Activated CD8-positive, alpha-beta memory T cell treated with anti-CD3 and anti-CD28 coated beads, Interleukin-2, amount 50 U/mL, for 24 hours (primary cell): ENCODE data around the gene SKI.
"Not testable (repeated sequence)": the region's sequence is repeated elsewhere in the genome, so short reads cannot be mapped to it uniquely, and the experiment has no call there.

Source experiments
- DNase-seq: peaks from one replicate; pipeline ENCODE4 v3.0.0-alpha.2; 2020; ENCODE audit errors: extremely low read depth

SKI gene

DNA sequence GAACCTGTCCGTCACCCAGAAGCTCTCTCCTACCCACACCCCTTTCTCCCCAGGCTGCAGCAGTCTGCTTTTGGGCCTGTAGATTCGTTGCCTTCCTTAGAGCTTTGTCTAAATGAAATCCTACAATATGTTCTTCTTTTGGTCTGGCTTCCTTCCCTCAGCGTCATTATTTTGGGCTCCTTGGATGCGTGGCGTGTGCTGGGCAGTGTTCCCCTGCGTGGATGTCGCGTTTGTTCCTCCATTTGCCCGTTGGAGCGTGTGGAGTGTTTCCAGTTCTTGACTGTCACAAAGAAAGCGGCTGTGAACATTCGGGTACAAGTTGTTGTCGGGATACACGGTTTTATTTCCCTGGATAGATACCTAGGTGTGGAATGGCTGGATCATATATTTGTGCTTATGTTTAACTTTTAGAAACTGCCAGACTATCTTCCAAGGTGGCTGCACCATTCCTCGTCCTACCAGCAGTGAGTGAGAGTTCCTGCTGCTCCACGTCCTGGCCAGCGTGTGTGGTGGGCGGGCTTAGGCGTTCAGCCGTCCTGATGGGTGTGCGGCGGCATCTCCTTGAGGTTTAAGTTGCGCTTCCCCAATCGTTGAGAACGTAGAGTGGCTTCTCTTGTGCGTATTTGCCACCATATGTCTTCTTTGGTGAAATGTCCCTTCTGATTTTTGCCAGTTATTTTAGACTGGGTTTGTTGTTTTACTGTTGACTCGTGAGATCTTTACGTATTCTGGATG is 31.7 kb downstream of the SKI start:
- no peak for DNase-seq

DNA sequence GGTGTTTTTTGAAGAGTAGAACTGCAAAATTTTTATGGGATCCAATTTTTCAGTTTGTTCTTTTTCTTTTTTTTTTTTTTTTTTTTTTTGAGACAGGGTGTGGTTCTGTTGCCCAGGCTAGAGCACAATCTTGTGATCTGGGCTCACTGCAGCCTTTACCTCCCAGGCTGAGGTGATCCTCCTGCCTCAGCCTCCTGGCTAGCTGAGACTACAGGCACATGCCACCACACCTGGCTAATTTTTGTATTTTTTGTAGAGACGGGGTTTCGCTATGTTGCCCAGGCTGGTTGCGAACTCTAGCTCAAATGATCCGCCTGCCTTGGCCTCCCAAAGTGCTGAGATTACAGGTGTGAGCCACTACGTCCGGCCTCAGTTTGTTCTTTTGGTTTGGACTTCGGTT is 32.4 kb downstream of the SKI start:
- not testable (repeated sequence) for DNase-seq

DNA sequence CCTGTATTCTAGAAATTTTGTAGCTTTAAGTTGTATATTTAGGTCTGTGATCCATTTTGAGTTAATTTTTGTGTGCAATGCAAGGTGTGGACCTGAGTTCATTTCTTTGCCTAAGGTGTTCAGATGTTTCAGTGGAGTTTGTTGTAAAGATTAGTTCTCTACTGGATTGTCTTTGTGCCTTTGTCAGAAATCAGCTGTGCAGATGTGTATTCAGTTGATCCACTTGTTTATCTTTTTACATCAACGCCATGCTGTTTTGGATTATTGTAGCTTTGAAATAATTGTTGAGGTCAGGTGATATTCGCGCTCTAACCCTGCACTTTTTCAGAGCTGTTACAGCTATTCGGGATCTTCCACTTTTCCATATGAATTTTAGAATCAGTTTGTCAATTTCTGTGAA is 32.8 kb downstream of the SKI start:
- no peak for DNase-seq

DNA sequence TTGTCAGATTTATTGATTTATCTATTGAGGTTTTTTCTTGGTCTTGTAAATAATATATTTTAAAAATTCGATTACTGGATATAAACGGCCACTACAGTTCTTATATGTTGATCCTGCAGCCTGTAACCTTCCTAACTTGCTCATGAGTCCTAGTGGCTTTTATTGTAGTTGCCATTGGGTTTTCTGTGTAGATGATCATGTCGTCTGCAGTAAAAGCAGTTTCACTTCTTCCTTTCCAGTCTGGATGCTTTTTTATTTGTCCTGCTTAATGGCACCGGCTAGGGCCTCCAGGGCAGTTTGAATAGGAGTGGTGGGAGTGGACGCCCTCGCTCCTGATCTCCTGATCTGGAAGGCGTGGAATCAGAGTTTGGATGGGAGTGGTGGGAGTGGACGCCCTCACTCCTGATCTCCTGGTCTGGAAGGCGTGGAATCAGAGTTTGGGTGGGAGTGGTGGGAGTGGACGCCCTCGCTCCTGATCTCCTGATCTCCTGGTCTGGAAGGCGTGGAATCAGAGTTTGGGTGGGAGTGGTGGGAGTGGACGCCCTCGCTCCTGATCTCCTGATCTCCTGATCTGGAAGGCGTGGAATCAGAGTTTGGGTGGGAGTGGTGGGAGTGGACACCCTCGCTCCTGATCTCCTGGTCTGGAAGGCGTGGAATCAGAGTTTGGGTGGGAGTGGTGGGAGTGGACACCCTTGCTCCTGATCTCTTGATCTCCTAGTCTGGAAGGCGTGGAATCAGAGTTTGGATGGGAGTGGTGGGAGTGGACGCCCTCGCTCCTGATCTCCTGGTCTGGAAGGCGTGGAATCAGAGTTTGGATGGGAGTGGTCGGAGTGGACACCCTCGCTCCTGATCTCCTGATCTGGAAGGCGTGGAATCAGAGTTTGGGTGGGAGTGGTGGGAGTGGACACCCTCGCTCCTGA is 33.6 kb downstream of the SKI start:
- not testable (repeated sequence) for DNase-seq

DNA sequence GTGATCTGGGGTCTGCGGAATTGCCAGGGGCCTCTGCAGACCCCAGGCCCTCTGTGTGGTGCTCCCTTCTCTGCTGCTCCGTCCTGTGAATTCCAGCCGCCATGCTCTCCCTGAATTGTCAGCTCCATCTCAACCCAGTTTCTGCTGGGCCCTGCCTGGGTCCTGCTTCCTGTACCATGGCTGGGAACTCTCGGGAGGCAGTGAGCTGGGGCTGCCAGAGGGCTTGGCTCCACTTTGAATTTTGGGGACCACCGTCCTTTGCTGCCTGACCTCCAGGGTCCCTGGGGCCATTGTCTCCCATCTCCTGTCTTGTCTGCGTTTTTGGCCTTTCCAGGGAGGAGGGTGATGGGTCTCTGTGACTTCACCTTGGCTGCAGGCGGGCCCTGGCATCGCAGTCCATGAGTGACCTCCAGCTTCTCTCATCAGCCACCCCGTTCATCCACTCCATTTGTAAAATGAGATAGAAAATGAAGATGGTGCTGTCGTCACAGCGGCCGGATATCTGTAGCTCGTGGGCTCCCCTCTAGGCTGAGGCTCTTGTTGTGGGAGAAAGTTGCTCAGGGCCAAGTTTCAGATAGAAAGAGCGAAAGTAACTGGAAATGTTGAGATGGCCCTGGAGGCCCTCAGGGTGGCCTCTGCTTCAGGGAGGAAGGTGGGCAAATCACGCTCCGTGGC is 38.3 kb downstream of the SKI start:
- DNase-seq, result no peak

DNA sequence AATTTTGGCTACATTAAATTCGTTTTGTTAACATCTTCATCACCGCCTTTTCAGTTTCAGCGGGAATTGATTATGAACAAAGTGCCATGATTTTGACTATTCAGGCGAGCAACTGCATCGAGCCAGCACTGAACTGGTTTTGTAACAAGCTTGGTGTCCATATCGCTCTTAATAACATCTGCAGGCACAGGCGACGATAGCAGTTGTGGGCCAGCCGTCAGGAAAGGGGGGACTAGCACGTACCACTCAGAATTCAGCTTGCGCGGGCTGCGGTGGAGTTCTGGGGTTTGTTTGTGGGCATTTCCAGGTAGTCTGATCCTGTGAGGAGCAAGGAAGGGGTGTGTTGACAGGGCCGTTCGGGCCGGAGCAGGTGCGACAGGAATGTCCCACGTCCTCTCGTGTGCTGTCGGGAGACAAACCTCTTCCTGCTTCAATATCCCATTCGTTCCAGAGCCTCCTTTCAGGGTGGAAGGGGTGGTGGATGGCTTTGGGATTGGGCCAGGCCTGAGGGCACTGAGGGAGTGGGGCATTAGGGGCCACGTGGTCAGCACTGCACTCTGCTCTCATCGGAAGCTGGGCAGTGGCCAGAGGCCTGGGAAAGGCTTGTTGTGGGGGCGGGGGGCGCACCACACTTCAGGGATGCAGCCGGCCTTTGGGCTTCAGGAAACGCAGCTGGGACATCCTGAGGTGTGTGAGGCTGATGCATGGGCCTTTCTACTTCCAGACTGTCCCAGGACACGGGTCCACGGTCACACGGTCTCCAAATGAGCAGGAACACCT is 39.1 kb downstream of the SKI start:
- no peak for DNase-seq

DNA sequence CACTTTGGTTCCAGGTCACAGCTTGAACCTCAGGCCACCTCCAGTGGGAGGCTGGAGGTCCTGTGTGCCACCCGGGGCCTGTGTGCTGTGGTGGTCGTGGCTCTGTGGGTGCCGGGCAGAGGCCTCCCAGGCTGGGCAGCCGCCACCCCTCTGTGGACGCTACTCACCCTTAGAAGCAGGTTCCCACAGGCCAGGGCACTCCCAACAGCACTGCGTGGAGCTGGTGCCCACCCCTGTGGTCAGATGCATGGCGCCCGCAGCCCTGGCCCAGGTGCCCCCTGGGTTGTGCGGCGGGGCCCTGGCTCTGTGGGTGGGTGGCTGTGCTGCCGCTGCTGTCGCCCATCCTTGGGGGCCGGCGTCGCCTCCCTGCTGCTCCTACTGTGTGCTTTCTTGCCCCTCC is 39.7 kb downstream of the SKI start:
- DNase-seq, result no peak

- DNase-seq, result no peak
Observed at GRCh38 chr1:2268285-2269056, 40.4 kb downstream of the SKI start.

- no peak for DNase-seq
Observed at GRCh38 chr1:2269193-2269921, 41.2 kb downstream of the SKI start.

DNA sequence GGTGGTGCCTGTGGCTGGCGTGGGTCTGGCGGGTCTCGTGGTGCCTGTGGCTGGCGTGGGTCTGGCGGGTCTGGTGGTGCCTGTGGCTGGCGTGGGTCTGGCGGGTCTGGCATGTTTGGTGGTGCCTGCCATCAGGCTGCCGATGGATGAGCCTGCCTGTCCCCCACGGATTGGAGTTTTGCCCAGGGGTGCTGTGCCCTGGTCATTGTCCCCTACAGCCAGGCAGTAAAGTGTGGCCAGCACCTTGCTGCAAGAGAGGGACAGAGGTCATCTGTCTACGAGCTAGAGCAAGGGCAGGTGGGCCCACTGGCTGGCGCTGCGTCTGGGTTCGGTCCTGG is 41.8 kb downstream of the SKI start:
- DNase-seq, result no peak

DNA sequence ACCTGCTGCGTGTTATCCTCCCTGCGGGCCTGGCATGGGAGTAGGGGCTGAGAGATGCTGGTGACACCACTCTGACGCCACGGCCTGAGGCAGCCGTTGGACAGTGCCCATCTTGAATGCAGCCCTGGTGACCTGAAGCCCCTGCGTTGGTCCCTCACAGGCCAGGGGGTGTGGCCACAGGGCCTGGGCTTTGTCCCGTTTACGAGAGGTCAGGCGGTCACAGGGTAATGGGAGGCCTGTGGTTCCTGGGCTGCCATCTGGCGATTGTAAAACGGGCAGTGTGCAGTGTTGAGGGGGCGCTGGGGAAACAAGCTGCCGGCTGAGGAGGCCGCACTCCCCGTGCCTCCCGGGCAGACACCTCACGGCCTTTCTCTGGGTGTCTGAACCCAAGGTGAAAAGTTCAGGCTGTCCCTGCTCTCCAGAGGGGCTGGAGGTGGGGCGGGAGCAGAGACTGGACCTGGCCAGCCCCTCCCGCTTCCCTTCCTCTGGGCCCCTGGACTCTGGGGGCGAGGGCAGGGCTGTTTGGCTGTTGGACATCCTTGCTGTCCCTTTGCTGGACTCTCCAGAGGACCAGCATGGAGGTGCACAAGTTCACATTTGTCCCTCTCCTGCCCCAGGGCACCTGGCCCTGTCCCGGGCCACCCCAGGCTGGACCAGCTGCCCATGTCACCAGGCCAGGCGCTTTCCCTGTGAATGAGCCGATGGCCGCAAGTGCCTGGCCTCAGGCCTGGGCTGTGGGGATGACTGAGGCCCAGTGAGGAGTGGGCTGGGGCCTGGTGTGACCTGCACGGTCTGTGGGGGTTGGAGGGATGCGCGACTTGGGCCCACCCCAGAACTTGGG is 42.4 kb downstream of the SKI start:
- no peak for DNase-seq

- no peak for DNase-seq
Observed at GRCh38 chr1:2271211-2271721, 43.1 kb downstream of the SKI start.

- DNase-seq, result no peak
Observed at GRCh38 chr1:2271841-2272655, 43.9 kb downstream of the SKI start.

DNA sequence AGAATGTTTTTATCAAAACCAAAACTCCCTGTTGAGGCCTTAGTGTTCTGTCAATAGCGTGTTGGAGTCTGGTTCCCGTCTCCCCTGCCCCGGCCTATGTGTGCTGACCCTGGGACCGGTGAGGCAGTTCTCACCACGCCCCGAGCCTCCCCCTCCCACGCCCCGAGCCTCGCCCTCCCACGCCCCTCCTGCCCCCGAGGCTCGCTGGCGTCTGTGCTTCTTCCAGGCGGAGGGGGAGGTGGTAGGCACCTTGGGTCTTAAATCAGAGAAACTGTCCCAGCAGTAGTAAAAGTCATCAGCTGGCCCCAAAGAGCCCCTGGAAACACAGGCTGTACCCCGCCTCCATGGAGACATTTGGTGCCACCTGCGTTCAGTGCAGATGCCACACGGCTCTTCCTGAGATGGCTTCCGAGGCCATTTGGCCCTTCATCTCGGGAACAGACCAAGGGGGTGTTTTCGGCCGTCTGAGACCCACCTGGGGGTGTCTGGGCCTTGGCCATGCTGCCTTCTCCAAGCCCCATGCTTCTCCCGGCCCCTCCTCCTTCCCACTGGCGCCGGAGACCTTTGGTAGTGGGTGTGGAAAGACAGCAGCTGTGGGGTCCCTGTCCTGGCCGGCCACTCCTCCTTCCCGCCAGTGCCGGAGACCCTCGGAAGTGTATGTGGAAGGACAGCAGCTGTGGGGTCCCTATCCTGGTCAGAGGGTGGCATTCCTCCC is 44.7 kb downstream of the SKI start:
- DNase-seq, result no peak

- no peak for DNase-seq
Observed at GRCh38 chr1:2273401-2274090, 45.4 kb downstream of the SKI start.

DNA sequence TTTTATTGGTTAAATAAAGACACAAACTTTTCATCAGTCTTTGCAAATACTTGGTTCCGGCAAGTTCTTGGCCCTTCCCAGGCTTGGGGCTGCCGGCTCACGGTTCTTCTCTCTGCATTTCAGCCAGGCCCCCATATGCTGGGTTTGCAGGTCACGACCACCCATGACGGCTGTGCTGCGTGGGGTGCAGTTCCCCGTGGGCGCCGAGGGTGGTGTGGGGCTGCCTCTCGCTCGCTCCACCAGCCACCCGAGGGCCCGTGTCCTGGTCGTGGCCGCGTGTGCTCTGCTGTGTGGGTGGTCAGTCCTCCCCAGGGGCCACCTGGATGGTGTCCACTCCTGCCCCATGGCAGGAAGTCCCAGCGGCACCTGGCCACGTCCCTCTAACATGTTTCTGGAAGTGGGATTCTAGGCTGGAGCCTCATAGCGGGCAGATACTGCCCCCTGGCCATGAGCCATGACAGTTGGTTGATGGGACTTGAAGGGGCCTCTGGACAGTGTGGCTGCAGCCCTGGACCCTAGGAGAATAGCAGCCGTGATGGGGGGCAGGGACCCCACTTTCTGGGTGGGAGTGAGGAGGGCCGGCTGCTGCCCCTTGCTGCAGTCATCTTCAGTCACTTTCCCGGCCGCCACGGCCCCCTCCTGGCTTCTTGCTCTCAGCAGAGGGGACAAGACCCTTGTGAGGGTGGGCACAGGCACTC is 46.3 kb downstream of the SKI start:
- DNase-seq, result no peak
